ENCODE results near the gene MUC13.

DNA sequence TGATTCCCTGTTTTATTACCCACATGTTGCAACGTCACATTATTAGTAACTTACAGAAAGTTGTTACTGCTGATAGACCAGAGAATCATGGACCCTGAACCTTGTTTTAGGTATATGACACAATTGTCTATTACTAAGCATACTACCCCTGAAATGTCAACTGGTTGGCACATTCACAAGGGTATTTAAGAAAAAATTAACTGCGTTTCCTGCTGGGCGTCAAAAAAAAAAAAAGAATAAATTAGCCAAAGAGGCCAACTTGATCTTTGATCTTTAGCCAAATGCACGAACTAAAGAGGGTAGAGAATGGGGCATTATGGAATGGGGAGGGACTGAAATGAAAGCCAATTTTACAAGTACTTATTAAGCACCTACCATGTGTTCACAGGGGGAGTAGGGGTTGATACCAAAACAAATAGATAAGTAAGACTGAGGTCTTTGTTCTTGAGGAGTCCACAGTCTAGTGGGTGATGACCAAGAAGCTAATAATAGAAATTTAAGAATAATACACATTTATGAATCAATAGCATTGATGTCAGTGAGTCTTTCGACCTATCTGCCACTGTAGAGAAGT, 17.8 kb upstream of the MUC13 start:
- no peak for TF ChIP-seq CTCF (IDR thresholded peaks at IDR 0.05; ENCODE audit: poor library complexity, severe bottlenecking)
- no peak for TF ChIP-seq EP300 (conservative IDR thresholded peaks at IDR 0.05; ENCODE audit: poor library complexity, severe bottlenecking)
- no peak for TF ChIP-seq POLR2AphosphoS5 (IDR thresholded peaks at IDR 0.05)
- no peak for TF ChIP-seq RAD21 (conservative IDR thresholded peaks at IDR 0.05)
- TF ChIP-seq REST (IDR thresholded peaks at IDR 0.05; ENCODE audit: borderline replicate concordance), result no peak

All from neural cell (in vitro differentiated cells).